Neural cell (in vitro differentiated cells): ENCODE results near the gene MRPS18A. TPM values are rescaled to one million over a fixed set of nuclear protein-coding genes. Genes with fewer than 3 reads are reported as not detected.

Experiments
- H2AFZ ChIP-seq: fragments of 200-600, 300-800 bp; sonication (generic), shearing (Covaris generic); 2 replicates; pipeline ENCODE4 v1.6.0; 2014; ENCODE audit warnings: low read depth, mild to moderate bottlenecking, antibody characterized with exemption, low read length, moderate library complexity
- H3F3A ChIP-seq: fragments of 200-600 bp; shearing (Covaris generic); 2 replicates; pipeline ENCODE4 v1.6.1; 2016; ENCODE audit warnings: mild to moderate bottlenecking, moderate library complexity, mixed read lengths, antibody characterized with exemption, low read length; ENCODE audit not compliant: insufficient read depth, poor library complexity, severe bottlenecking
- H3K27ac ChIP-seq: fragments of 200-600, 300-800 bp; sonication (generic), shearing (Covaris generic); 2 replicates; pipeline ENCODE4 v1.5.1; 2014; ENCODE audit warnings: mild to moderate bottlenecking, low read length, moderate library complexity
- H3K27me3 ChIP-seq: fragments of 300-800, 200-600 bp; sonication (generic), shearing (Covaris generic); 2 replicates; pipeline ENCODE4 v1.6.0; 2014; ENCODE audit warnings: mild to moderate bottlenecking, low read depth, low read length, moderate library complexity; ENCODE audit not compliant: insufficient read depth
- H3K36me3 ChIP-seq: fragments of 300-800, 200-600 bp; sonication (generic), shearing (Covaris generic); 2 replicates; pipeline ENCODE4 v1.5.1; 2014; ENCODE audit warnings: mild to moderate bottlenecking, antibody characterized with exemption, low read length, moderate library complexity; ENCODE audit not compliant: insufficient read depth
- H3K4me2 ChIP-seq: fragments of 300-800, 200-600 bp; sonication (generic), shearing (Covaris generic); 2 replicates; pipeline ENCODE4 v1.6.0; 2014; ENCODE audit warnings: mild to moderate bottlenecking, low read length
- H3K4me3 ChIP-seq: fragments of 300-800, 200-600 bp; sonication (generic), shearing (Covaris generic); 2 replicates; pipeline ENCODE4 v1.5.1; 2014; ENCODE audit warnings: mild to moderate bottlenecking, low read length, moderate library complexity
- H3K79me2 ChIP-seq: fragments of 200-600 bp; shearing (Covaris generic); replicated peaks from 2 replicates; pipeline ENCODE4 v1.6.0; 2014; ENCODE audit warnings: mild to moderate bottlenecking, low read length, moderate library complexity; ENCODE audit not compliant: insufficient read depth
- H3K9ac ChIP-seq: fragments of 300-800, 200-600 bp; sonication (generic), shearing (Covaris generic); 2 replicates; pipeline ENCODE4 v1.6.1; 2016; ENCODE audit warnings: mild to moderate bottlenecking, low read length, mixed read lengths
- H3K9me2 ChIP-seq: fragments of 200-600 bp; shearing (Covaris generic); 2 replicates; pipeline ENCODE4 v1.6.1; 2016; ENCODE audit warnings: mild to moderate bottlenecking, low read length, mixed read lengths; ENCODE audit not compliant: insufficient read depth
- H3K9me3 ChIP-seq: fragments of 200-600, 300-800 bp; sonication (generic), shearing (Covaris generic); 2 replicates; pipeline ENCODE4 v1.6.1; 2016; ENCODE audit warnings: mild to moderate bottlenecking, mixed run types, low read length, moderate library complexity, mixed read lengths
- H4K20me1 ChIP-seq: fragments of 200-600 bp; shearing (Covaris generic); 2 replicates; pipeline ENCODE4 v1.6.1; 2016; ENCODE audit warnings: mild to moderate bottlenecking, mixed run types; ENCODE audit not compliant: insufficient read depth
- CTCF ChIP-seq: fragments of 450-650 bp; IDR thresholded peaks from 2 replicates; pipeline ENCODE4 v1.5.1; 2014; ENCODE audit warnings: antibody characterized with exemption, mild to moderate bottlenecking, moderate library complexity; ENCODE audit not compliant: poor library complexity, severe bottlenecking
- EP300 ChIP-seq: fragments of 450-650 bp; conservative IDR thresholded peaks from 2 replicates; pipeline ENCODE4 v1.6.1; 2014; ENCODE audit warnings: antibody characterized with exemption, mild to moderate bottlenecking, moderate library complexity; ENCODE audit not compliant: poor library complexity, severe bottlenecking
- EZH2 ChIP-seq: fragments of 200-600, 300-800 bp; shearing (Covaris generic), sonication (generic); IDR thresholded peaks from 2 replicates; pipeline ENCODE4 v1.6.1; 2014; ENCODE audit warnings: antibody characterized with exemption, low read length, borderline replicate concordance, mild to moderate bottlenecking; ENCODE audit not compliant: insufficient read depth, poor library complexity, severe bottlenecking
- MXI1 ChIP-seq: fragments of 450-650 bp; conservative IDR thresholded peaks from 2 replicates; pipeline ENCODE4 v1.6.1; 2014; ENCODE audit warnings: antibody characterized with exemption, mild to moderate bottlenecking; ENCODE audit not compliant: poor library complexity, severe bottlenecking
- POLR2AphosphoS5 ChIP-seq: IDR thresholded peaks from 2 replicates; pipeline ENCODE4 v1.6.1; 2012
- RAD21 ChIP-seq: fragments of 450-650 bp; conservative IDR thresholded peaks from 2 replicates; pipeline ENCODE4 v1.6.1; 2014; ENCODE audit warnings: antibody characterized with exemption, mild to moderate bottlenecking, moderate library complexity
- REST ChIP-seq: IDR thresholded peaks from 2 replicates; pipeline ENCODE4 v1.6.1; 2012; ENCODE audit warnings: borderline replicate concordance
- SMC3 ChIP-seq: fragments of 450-650 bp; conservative IDR thresholded peaks from 2 replicates; pipeline ENCODE4 v1.6.1; 2014; ENCODE audit warnings: antibody characterized with exemption, mild to moderate bottlenecking, moderate library complexity; ENCODE audit not compliant: poor library complexity
- TAF1 ChIP-seq: IDR thresholded peaks from 2 replicates; pipeline ENCODE4 v1.6.1; 2012; ENCODE audit warnings: low read depth
- polyA plus RNA-seq: library from polyadenylated mRNA; depleted of rRNA; stranded (reverse); fragments of >200 nt; gene quantifications from 2 replicates; pipeline ENCODE4 v1.2.3, GENCODE V29; 2014

Gene MRPS18A
- polyA plus RNA-seq, 1 donor from 2014 or later, result 39.6 TPM

GRCh38 chr6:43719511-43719910, 31.9 kb upstream of the MRPS18A start:
- Histone ChIP-seq H3K27ac (no peak overlapping the region), H4K20me1 (no peaks in the 10 kb centered on the region), H3F3A (no peaks in the 10 kb centered on the region), H2AFZ (no peak overlapping the region), H3K79me2 (no peaks in the 10 kb centered on the region), H3K9me2 (no peaks in the 10 kb centered on the region), H3K9ac (no peak overlapping the region), H3K4me2 (no peak overlapping the region), H3K36me3 (no peaks in the 10 kb centered on the region), H3K27me3 (no peaks in the 10 kb centered on the region), H3K4me3 (no peak overlapping the region), H3K9me3 (no peaks in the 10 kb centered on the region)
- no peak for TF ChIP-seq EZH2

- no peak overlapping the region for H3K27ac ChIP-seq
- H4K20me1 ChIP-seq, result no peaks in the 10 kb centered on the region
- H3K27me3 ChIP-seq, result no peaks in the 10 kb centered on the region
- H3K36me3 ChIP-seq, result no peaks in the 10 kb centered on the region
- no peaks in the 10 kb centered on the region for H3F3A ChIP-seq
- no peaks in the 10 kb centered on the region for H3K9me3 ChIP-seq
- H3K79me2 ChIP-seq, result no peaks in the 10 kb centered on the region
- H3K4me2 ChIP-seq, result no peak overlapping the region
- H2AFZ ChIP-seq, result no peak overlapping the region
- no peak overlapping the region for H3K9ac ChIP-seq
- no peak for TF ChIP-seq MXI1
- no peak for TF ChIP-seq POLR2AphosphoS5
- TF ChIP-seq SMC3, result no peak
- no peak for TF ChIP-seq REST
- no peak for TF ChIP-seq TAF1
- TF ChIP-seq RAD21, result no peak
- no peak for TF ChIP-seq EP300
- TF ChIP-seq EZH2, result no peak
- TF ChIP-seq CTCF, result no peak
- no peaks in the 10 kb centered on the region for H3K9me2 ChIP-seq
- H3K4me3 ChIP-seq, result no peak overlapping the region
Observed at GRCh38 chr6:43718387-43719105, 31.0 kb upstream of the MRPS18A start.
